Activated B cell treated with CpG ODN at 0.5 μM for 24 hours (primary cell): ENCODE measurements around the gene SLC26A6. TPM values are rescaled to one million over a fixed set of nuclear protein-coding genes. Genes with fewer than 3 reads are reported as not detected.

Experiments used
- ATAC-seq: fragments of 200-7000 bp; cut with Tn5 transposase; one replicate; pipeline ENCODE4 v1.10.0; 2021; ENCODE audit warnings: low read depth, mild to moderate bottlenecking, moderate library complexity
- CTCF ChIA-PET: fragments of 350-600 bp; sonication (Branson Sonifier 250); formaldehyde crosslinking; loops from one replicate; lab custom pipeline; 2021; ENCODE audit warnings: antibody characterized with exemption; lab: Charles Lee
- POLR2A ChIA-PET: fragments of 350-600 bp; sonication (Branson Sonifier 250); formaldehyde crosslinking; loops from one replicate; lab custom pipeline; 2021; ENCODE audit warnings: antibody characterized with exemption; lab: Charles Lee
- DNase-seq: peaks from one replicate; pipeline ENCODE4 v3.0.0; 2022
- H3K27ac Mint-ChIP-seq: one replicate; pipeline ENCODE4 v1.8.0; 2020; ENCODE audit warnings: mixed read lengths
- H3K27me3 Mint-ChIP-seq: one replicate; pipeline ENCODE4 v1.8.0; 2021; ENCODE audit warnings: mixed read lengths
- H3K36me3 Mint-ChIP-seq: one replicate; pipeline ENCODE4 v1.8.0; 2021; ENCODE audit warnings: low read depth, mixed read lengths
- H3K4me1 Mint-ChIP-seq: one replicate; pipeline ENCODE4 v1.8.0; 2021; ENCODE audit warnings: mixed read lengths
- H3K4me3 Mint-ChIP-seq: one replicate; pipeline ENCODE4 v1.8.0; 2020; ENCODE audit warnings: mild to moderate bottlenecking, mixed read lengths
- H3K9me3 Mint-ChIP-seq: one replicate; pipeline ENCODE4 v1.8.0; 2020; ENCODE audit warnings: mixed read lengths
- intact Hi-C: fragments of 100-400 bp; cut with micrococcal nuclease; formaldehyde crosslinking; loops from one replicate; pipeline ENCODE4 v1.15.1; 2024
- total RNA-seq: library from RNA; stranded (reverse); gene quantifications from 2 replicates; pipeline ENCODE4 v1.2.3, GENCODE V29; 2022
- TF ChIP-seq, protein P1 (sequence below): fragments of 200-600 bp; IDR thresholded peaks from one replicate; pipeline ENCODE4 v1.8.0; 2022; ENCODE audit warnings: antibody characterized with exemption, mild to moderate bottlenecking

The SLC26A6 gene
- total RNA-seq, 1 donor from 2014 or later, result 21.5 TPM

DNA sequence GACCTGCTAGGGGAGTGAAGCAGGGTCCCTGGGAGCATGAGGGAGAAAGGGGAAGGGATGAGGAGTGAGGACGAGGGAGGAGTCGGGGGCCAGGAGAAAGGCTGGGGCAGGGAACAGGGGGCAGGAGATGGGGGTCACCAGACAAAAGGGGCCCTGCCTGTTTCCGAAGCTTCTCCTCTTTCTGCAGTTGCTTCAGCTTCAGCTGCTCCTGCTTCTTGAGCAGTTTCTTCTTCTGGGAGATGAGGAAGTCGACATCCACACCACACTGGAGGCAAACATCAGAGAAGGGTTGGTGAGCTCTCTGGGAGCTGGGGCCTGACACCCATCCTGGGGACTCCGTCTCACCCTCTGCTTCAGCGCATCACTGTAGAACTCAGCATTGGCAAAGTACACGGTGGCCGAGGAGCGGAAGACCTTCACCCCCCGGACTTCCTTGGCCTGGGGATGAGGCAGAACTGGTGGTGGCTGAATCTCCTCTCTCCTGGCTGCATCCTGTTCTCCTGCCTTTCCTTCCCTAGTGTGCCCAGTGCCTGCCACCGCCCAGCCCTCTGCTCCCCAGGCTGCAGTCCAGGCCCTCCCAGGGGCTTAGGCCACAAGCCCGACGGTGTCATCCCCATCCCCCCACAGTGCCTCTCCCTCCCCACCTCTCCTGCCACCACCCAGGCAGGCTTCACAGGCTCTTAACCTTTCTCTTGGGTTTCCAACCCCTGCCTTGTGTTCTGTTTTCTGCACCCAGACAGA is 6.8 kb downstream of the SLC26A6 start:
- TF ChIP-seq, protein P1, sequence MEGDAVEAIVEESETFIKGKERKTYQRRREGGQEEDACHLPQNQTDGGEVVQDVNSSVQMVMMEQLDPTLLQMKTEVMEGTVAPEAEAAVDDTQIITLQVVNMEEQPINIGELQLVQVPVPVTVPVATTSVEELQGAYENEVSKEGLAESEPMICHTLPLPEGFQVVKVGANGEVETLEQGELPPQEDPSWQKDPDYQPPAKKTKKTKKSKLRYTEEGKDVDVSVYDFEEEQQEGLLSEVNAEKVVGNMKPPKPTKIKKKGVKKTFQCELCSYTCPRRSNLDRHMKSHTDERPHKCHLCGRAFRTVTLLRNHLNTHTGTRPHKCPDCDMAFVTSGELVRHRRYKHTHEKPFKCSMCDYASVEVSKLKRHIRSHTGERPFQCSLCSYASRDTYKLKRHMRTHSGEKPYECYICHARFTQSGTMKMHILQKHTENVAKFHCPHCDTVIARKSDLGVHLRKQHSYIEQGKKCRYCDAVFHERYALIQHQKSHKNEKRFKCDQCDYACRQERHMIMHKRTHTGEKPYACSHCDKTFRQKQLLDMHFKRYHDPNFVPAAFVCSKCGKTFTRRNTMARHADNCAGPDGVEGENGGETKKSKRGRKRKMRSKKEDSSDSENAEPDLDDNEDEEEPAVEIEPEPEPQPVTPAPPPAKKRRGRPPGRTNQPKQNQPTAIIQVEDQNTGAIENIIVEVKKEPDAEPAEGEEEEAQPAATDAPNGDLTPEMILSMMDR, result no peak
- H3K36me3 Mint-ChIP-seq, result peaks cover 11% of the 10 kb centered on the region
- H3K9me3 Mint-ChIP-seq, result no peaks in the 10 kb centered on the region
- DNase-seq (no peak), ATAC-seq (no peak)
- intact Hi-C loops, result no loop called here
- H3K27ac Mint-ChIP-seq, result no peak overlapping the region
- no peak overlapping the region for H3K4me3 Mint-ChIP-seq
- ChIA-PET CTCF (no interaction called here), POLR2A (interaction anchor here (0.7 kb wide), 1 partner anchor 346 kb away, joined by 5 read pairs; no protein-coding TSS in a partner anchor)
- no peaks in the 10 kb centered on the region for H3K27me3 Mint-ChIP-seq
- no peaks in the 10 kb centered on the region for H3K4me1 Mint-ChIP-seq

DNA sequence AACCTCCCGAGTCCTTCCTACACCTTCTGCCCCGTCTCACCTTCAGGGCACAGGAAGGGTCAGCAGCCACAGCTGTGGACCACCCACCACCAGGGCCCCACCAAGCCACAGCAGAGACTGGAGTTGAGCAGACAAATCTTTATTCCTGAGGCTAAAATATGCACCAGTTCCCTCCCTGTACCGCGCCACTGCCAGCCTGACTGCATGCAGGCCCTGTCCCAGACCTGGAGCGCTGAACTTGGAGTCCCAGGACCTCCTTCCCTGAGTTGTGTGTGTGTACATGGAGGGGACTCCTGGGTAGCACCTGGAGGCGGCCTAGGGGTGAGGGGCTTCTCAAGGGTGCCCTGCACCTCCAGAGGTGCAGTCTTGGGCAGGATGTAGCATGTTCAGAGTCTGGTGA is 9.7 kb downstream of the SLC26A6 start:
- intact Hi-C loops, result no loop called here

DNA sequence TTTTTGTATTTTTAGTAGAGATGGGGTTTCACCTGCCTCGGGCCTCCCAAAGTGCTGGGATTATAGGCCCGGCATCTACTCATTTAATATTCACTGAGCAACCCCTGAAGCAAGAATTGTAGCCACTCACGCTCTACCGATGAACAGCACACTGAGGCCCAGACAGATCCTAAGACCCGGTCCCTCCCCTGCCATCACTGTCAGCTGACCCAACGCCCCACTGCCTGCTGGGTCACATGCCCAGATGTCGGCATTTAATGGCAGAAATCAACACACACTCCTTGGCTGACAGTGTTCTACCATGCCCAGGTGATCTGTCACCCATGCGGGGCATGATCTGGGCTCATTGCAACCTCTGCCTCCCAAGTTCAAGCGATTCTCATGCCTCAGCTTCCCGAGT is 10.5 kb downstream of the SLC26A6 start:
- CTCF ChIA-PET, result no interaction called here
- TF ChIP-seq, protein P1, result no peak

More for the DNA sequence above, 9.7 kb downstream of the SLC26A6 start:
- H3K27me3 Mint-ChIP-seq, result no peaks in the 10 kb centered on the region
- no peak for ATAC-seq
- no peak overlapping the region for H3K27ac Mint-ChIP-seq
- H3K4me3 Mint-ChIP-seq, result no peak overlapping the region
- peaks cover 9% of the 10 kb centered on the region for H3K36me3 Mint-ChIP-seq
- H3K4me1 Mint-ChIP-seq, result no peaks in the 10 kb centered on the region
- TF ChIP-seq, protein P1, result no peak
- ChIA-PET CTCF (no interaction called here), POLR2A (no interaction called here)
- no peaks in the 10 kb centered on the region for H3K9me3 Mint-ChIP-seq
- no peak for DNase-seq

DNA sequence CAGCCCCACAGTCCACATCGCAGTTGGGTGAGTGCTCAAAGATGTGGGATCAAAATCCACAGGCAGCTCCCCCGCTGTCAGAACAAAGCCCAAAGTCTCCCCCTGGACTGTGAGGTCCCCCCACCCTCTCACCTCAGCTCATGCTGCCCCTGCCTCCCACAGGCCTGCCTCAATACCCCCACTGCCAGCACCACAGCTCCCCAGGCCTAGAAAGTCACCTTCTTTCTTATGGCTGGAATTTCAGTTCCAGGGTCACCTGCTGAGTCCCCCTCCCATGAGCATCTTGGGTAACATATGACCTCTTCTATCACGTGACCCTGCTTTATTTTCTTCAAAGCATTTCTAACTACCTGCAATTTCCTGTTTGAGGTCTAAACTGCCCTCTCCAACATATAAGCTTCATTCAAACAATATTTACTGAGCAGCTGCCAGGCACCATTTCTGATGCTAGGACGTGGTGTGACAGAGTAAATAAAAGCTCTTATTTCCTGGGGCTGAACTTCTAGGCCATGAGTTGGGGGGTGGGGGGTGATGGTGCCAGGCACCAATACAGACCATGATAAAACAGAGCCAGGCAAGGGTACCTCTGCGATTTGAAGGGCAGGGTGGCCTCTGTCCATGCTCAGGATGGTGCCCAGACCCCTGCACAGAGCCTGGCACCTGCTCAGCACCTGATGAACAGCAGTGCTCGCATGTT is 11.3 kb downstream of the SLC26A6 start:
- H3K36me3 Mint-ChIP-seq, result peaks cover 9% of the 10 kb centered on the region
- no peak overlapping the region for H3K27ac Mint-ChIP-seq
- TF ChIP-seq, protein P1, result no peak
- H3K27me3 Mint-ChIP-seq, result no peaks in the 10 kb centered on the region
- no peak for ATAC-seq
- DNase-seq, result no peak
- intact Hi-C loops, result no loop called here
- H3K9me3 Mint-ChIP-seq, result no peaks in the 10 kb centered on the region
- no peaks in the 10 kb centered on the region for H3K4me1 Mint-ChIP-seq
- POLR2A ChIA-PET, result interaction anchor here (0.6 kb wide), 1 partner anchor 152 kb away, joined by 7 read pairs; no protein-coding TSS in a partner anchor
- H3K4me3 Mint-ChIP-seq, result no peak overlapping the region
- CTCF ChIA-PET, result no interaction called here

More for the DNA sequence above, 10.5 kb downstream of the SLC26A6 start:
- ATAC-seq, result no peak
- Mint-ChIP-seq H3K27me3 (no peaks in the 10 kb centered on the region), H3K36me3 (peaks cover 9% of the 10 kb centered on the region), H3K27ac (no peak overlapping the region), H3K4me1 (no peaks in the 10 kb centered on the region), H3K4me3 (no peak overlapping the region), H3K9me3 (no peaks in the 10 kb centered on the region)
- DNase-seq, result no peak
- intact Hi-C loops, result no loop called here
- POLR2A ChIA-PET, result no interaction called here

DNA sequence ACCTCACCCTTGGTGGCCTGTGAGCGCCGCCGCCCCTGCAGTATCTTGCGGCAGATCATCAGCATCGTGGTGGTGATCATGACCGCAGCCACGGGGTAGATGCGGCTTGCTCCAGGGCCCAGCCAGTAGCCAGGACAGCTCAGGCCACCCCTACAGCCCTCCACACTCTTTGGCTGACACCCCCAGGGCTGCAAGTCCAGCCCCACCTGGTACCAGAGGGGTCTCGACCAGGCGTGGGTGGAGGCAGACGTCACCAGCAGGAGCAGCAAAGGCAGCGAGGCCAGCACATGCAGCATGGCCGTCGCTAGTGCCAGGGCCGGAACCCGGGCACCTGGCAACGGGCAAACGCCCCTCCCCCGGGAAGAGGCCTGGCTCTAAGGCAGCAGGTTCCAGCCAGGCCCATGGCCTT is 13.8 kb downstream of the SLC26A6 start, which contains the start of gene TMEM89:
Gene TMEM89, minus strand, starts transcription at position 309 of the 409 bp plus-strand sequence. Its CDS starts 13 bp downstream, at position 296.
- no peak within 1 kb of the TSS for H3K27ac Mint-ChIP-seq
- POLR2A ChIA-PET, result no interaction called here

More for the DNA sequence above, 13.8 kb downstream of the SLC26A6 start, which contains the start of gene TMEM89:
- Mint-ChIP-seq H3K36me3 (peaks cover 4% of the 10 kb centered on the region), H3K4me3 (no peak within 1 kb of the TSS), H3K9me3 (peaks cover 6% of the 10 kb centered on the region), H3K4me1 (no peaks in the 10 kb centered on the region), H3K27me3 (no peaks in the 10 kb centered on the region)
- intact Hi-C loops, result no loop called here
- ATAC-seq, result no peak
- CTCF ChIA-PET, result no interaction called here
- TF ChIP-seq, protein P1, result no peak
- no peak for DNase-seq
